Measurements from ENCODE around the gene ADGRL3. TPM values are rescaled to one million over a fixed set of nuclear protein-coding genes. Genes with fewer than 3 reads are reported as not detected.
"Not testable (repeated sequence)": the region's sequence is repeated elsewhere in the genome, so short reads cannot be mapped to it uniquely, and the experiment has no call there.

The ADGRL3 gene
- total and polyA plus RNA-seq, 8 donors: 0.08 to 1.4 (median 0.24) TPM

DNA sequence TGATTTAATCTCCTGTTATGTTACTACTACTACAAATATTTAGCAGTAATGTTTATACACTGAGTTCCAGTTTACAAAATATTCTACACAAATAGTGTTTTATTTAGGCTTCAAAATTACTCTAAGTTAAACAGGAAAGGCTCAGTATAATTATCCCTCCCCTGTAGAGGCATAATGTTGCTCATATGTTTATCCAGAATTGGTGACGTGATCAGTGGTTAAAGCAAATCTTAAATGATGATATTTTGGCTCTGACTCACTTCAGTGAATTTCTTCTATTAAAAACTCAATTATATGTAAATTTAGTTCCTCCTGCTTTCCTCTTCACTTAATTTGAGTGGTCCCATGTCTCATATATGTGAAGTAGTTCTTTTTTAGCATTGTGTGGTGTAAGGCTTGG is 438.5 kb downstream of the ADGRL3 start:
- no peaks in the 10 kb centered on the region for H3K9me3 ChIP-seq
- no peaks in the 10 kb centered on the region for H3K27me3 ChIP-seq
- H3K27ac ChIP-seq: no peak overlapping the region
- no peaks in the 10 kb centered on the region for H3K36me3 ChIP-seq
- DNase-seq (no peak), ATAC-seq (no peak), FAIRE-seq (no peak)
- H3K4me1 ChIP-seq: no peaks in the 10 kb centered on the region
- intact Hi-C loops (cut with DNase I): no loop called here
- no peak overlapping the region for H3K4me3 ChIP-seq
- 50 to 73% methylated on average over 1 of the region's 1 CpG for WGBS, 2 donors
- TF ChIP-seq, protein P1, sequence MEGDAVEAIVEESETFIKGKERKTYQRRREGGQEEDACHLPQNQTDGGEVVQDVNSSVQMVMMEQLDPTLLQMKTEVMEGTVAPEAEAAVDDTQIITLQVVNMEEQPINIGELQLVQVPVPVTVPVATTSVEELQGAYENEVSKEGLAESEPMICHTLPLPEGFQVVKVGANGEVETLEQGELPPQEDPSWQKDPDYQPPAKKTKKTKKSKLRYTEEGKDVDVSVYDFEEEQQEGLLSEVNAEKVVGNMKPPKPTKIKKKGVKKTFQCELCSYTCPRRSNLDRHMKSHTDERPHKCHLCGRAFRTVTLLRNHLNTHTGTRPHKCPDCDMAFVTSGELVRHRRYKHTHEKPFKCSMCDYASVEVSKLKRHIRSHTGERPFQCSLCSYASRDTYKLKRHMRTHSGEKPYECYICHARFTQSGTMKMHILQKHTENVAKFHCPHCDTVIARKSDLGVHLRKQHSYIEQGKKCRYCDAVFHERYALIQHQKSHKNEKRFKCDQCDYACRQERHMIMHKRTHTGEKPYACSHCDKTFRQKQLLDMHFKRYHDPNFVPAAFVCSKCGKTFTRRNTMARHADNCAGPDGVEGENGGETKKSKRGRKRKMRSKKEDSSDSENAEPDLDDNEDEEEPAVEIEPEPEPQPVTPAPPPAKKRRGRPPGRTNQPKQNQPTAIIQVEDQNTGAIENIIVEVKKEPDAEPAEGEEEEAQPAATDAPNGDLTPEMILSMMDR (IDR thresholded peaks at IDR 0.05): no peak

GRCh38 chr4:61646746-61647350 is 446.7 kb downstream of the ADGRL3 start:
- H3K27me3 ChIP-seq; H3K4me1 ChIP-seq; FAIRE-seq; H3K9me3 ChIP-seq; H3K36me3 ChIP-seq; intact Hi-C loops (cut with DNase I); H3K27ac ChIP-seq; ATAC-seq; H3K4me3 ChIP-seq; DNase-seq: not testable (repeated sequence)
- WGBS, 2 donors: 73 to 81% methylated on average over 26 of the region's 26 CpGs

DNA sequence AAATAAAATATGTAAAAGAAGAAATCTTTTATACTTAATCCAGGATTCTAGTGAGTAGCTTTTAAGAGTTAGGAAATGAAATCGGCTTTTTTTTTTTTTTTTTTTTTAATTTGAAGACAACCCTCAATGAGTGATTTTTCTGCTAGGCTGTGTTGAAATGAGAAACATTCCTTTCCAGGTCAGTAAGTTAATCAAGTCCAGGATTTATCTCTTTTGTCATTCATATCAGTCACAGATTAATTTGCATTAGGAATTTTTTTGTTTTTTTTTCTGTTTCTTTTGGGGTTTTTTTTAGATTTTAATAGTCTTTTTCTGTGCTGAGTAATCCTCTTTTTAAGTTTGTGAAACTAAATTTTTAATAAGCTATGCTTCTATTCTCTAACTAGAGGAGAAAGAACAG is 448.1 kb downstream of the ADGRL3 start:
- no peak overlapping the region for H3K27ac ChIP-seq
- FAIRE-seq: peak; percentile 17

GRCh38 chr4:61657016-61657415 is 456.9 kb downstream of the ADGRL3 start:
- TF ChIP-seq, protein P1 (IDR thresholded peaks at IDR 0.05): no peak
- ATAC-seq: no peak
- DNase-seq: no peak
- H3K27ac ChIP-seq: no peak overlapping the region
- H3K27me3 ChIP-seq: no peaks in the 10 kb centered on the region
- WGBS, 2 donors: 37 to 42% methylated on average over 2 of the region's 2 CpGs
- no peaks in the 10 kb centered on the region for H3K9me3 ChIP-seq
- H3K4me3 ChIP-seq: no peak overlapping the region
- no peak for FAIRE-seq
- H3K4me1 ChIP-seq: no peaks in the 10 kb centered on the region
- intact Hi-C loops (cut with DNase I): no loop called here
- no peaks in the 10 kb centered on the region for H3K36me3 ChIP-seq

More for the DNA sequence above, 448.1 kb downstream of the ADGRL3 start:
- ATAC-seq (no peak), DNase-seq (no peak)
- TF ChIP-seq, protein P1 (IDR thresholded peaks at IDR 0.05): no peak
- intact Hi-C loops (cut with DNase I): no loop called here
- H3K9me3 ChIP-seq: no peaks in the 10 kb centered on the region
- no peaks in the 10 kb centered on the region for H3K36me3 ChIP-seq
- no peaks in the 10 kb centered on the region for H3K4me1 ChIP-seq
- peaks cover 0 to 3% (median 0%) of the 10 kb centered on the region in 4 donors for H3K27me3 ChIP-seq
- H3K4me3 ChIP-seq: no peak overlapping the region
- WGBS, 2 donors: 65 to 71% methylated on average over 1 of the region's 1 CpG

DNA sequence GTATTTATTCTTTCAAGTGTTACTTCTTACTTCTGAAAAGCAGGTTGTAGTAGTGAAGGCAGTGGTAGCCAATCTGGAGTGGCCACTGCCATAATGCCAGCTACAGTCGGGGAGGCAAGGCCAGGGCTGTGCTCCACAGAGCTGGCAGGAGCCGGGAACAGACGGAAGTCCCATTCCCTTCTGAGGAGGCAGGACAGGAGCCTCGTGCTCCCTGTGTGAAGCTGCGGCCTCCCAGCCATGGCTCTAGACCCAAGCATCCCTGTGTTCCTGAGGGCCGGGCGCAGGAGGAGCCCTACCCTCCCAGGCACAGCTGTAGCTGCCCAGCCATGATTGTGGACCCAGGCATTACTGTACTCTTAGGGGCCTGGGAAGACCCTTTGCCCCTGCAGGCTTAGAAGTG is 461.8 kb downstream of the ADGRL3 start:
- 72 to 78% methylated on average over 7 of the region's 7 CpGs for WGBS, 2 donors
- intact Hi-C loops (cut with DNase I): no loop called here
- TF ChIP-seq, protein P1 (IDR thresholded peaks at IDR 0.05): no peak
- ATAC-seq (no peak), FAIRE-seq (no peak), DNase-seq (peak in 1 of 6 donors; percentile 30)
- H3K4me3 ChIP-seq: no peak overlapping the region
- H3K36me3 ChIP-seq: no peaks in the 10 kb centered on the region
- H3K4me1 ChIP-seq: no peaks in the 10 kb centered on the region
- H3K9me3 ChIP-seq: no peaks in the 10 kb centered on the region
- no peak overlapping the region for H3K27ac ChIP-seq
- H3K27me3 ChIP-seq: peaks cover 0 to 6% (median 0%) of the 10 kb centered on the region in 4 donors

Measured in pancreas (tissue), 10 donors.